ENCODE results near the gene KLC4.
"Not testable (repeated sequence)": the region's sequence is repeated elsewhere in the genome, so short reads cannot be mapped to it uniquely, and the experiment has no call there.

Gene KLC4

DNA sequence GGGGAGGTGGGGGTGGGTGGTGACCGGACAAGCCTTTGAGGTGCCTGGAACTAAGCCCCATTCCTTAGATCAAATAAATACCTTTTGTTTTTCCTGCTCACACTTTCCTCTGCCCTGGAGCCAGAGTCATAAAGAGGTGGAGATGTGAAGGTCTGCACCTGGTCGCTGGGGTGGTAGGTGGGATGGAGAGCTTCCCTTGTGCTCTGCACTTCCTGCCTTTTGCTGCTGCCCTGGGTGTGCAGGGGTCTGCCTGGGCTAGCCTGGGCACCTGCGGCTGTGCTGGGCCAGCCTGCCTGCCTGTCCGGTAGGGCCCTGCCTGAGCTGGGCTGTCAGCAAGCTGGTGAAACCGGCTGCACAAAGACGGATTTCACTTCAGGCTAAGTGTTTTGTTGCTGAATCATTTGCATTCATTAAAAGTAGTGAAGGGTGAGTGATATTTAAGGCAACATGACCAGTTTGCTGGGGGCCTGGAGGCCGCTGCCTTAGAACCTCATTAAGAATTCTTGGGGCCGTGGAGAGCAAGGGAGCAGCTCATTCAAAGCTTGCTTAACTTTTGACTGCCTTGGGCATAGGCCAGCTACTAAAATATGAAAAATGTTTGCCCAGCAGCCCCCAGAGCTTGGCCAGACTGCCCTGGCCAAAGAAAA lies 37.1 kb downstream of the KLC4 start:
- no peak for DNase-seq

DNA sequence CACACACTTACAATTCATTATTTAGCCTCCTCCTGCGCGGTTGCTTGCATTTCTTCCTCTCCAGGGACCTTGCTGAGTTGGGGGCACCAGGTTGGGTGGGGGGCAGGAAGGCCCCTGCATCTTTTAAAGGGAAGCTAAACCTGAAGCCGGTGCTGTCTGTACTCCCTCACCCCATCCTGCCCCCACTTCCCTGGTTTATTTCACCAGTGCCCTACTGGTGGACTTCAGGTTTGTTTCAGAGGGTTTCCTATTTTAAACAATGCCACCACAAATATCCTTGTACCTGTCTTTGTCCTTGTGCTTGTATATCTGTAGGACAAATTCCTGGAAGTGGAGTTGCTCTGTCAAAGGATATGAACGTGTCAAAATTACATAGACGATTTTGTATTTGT lies 37.7 kb downstream of the KLC4 start:
- DNase-seq: no peak

DNA sequence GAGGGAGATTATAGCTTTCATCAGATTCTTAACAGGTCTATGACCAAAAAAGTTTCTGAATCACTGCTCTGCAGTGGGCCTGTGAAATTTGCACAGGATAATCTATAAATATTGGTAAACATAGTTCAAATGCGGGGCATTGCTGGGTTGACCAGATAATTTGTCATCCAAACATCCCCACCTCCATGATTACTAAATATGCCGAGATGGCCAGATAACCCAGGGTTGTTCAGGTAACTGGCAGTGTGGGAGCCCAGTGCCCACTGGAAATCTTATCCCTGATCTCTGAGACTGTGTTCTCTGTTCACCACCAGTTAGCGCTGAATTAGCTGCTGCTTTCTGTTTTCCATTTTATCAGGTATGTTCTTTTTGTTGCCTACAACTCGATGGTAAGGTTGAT lies 38.1 kb downstream of the KLC4 start:
- no peak for DNase-seq

DNA sequence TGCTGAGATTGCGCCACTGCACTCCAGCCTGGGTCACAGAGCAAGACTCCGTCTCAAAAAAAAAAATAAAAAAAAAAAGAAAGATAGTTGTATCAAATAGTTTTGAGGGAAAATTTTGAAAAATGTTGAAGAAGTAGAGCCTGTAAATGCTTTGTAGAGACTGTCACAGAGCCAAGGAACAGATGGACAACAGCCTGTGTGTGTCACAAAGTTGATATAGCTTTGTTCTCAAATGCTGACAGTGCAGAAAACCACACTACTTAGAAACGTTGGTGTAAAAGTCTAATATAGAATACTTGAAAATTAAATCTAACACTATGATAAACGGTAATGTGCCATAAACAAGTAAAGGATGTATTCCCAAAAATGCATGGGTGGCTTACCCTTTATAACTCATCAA lies 42.1 kb downstream of the KLC4 start:
- DNase-seq: no peak

DNA sequence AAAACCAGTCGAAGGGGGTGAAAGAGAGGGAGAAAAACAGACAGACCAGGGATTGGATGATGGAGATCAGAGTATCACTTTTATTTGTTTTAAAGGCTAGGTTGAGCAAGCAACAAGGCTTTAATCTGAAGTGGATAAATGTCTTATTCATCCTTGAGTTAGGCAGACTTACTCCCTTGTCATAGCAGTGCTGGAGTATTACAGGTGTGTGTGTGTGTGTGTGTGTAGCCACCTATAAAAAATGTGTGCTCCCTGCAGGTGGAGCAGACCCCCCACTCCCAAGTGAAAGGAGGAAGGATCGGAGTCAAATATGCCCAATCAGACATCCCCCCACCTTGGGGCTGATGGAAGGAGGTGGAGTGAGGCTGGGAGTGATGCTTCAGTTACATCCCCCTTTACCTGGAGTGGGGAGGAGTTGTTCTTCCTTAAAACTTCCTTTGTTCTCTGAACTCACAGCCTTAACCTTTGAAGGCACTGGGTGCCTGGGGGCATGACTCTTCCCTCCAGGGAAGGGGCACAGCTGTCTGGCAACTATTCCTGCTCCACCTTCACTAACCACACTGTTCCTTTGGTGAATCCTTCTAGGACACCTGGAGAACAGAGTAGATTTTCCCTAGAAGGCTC lies 43.9 kb downstream of the KLC4 start:
- no peak for DNase-seq

DNA sequence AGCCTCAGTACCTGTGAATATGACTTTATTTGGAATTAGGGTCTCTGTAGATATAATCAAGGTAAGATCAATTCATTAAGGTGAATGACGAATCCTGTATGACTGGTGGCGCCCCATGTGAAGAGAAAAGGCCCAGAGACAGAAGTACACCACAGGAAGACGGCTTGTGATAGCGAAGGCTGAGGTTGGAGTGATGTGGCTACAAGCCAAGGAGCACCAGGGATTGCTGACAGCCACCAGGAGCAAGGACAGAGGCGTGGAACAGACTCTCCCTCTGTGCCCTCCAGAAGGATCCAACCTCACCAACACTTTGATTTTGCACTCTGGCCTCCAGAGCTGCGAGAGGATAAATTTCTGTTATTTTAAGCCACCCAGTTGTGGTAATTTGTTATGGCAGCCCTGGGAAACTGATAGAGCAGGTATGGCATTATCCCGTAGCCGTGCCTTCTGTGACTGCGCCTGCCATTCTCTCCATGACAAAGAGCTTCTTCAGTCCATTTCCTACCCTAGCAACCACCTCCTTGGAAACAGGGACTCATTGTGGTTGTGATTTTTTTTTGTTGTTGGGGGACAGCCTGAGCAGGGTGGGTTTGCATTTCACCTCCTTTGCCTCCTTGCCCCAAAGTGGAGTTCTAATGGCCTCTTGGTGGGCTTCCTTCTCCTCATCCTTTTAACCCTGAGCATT lies 46.2 kb downstream of the KLC4 start:
- DNase-seq: no peak

DNA sequence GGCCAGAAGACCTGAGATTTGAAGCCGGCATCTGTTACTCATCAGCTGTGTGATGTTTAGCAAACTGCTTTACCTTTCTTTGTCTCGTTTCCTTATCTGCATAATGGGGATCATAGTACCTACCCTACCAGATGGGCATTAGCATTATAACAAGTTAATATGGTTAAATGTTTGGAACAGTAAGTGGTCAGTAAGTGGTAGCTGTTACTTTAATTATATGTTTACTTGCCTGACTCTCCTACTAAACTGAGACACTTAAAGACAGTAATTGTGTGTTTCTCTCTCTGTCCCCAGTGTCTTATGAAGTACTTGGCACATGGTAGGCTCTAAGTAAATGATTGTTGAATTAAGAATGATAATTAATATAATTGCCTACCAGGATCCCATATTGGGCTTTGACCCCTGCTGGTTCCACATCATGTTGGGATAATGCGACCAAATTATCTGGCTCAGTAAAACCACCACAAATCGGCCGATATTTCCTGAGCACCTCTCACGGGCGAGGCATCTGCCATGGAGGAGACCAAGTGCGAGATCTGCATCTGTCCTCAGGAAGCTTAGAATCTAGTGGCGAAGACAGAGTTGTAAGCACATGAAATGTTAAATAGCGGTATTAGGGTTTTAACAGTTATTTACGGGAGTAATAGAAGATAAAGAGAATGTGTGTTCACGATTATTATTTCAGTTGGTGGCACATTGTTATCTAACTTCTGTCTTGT lies 48.1 kb downstream of the KLC4 start:
- DNase-seq: no peak

DNA sequence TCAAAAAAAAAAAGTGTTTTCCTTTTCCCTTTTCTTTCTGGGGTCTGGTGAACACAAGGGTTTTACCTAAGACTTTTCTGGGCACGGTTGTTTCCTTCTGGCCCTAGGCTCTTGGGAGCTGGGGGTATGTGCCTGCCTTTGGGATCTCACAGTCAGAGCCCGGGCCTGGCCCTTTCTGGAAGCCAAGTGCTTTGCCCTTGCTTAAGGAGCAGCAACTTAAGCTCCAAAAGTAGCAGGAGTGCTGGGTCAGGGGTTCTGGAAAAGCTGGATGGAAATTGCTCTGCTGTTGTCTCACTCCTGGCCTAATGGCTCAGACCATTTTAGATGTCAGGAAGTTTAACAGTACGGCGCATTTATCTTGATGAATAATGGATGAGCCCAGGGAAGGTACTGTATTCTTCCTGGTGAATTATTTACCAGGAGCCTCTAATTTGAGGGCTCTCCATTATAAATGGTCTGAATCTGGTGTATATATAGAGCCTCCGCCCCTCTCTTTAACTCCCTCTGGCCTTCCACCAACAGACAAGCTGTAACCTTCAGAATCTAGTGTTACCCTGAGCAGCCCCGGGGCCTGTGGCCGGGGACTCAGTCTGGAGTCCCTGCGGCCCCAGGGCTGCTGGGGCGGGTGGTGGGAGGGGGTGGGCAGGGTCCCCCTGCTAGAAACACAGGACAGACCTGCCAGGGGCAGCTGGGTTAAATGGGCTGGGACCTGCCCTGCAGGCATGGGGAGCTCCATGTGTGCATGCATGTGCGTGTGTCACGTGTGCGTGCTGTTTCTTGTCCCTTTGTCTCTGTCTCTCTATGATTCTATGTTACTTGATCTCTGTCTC lies 54.2 kb downstream of the KLC4 start:
- DNase-seq: no peak

DNA sequence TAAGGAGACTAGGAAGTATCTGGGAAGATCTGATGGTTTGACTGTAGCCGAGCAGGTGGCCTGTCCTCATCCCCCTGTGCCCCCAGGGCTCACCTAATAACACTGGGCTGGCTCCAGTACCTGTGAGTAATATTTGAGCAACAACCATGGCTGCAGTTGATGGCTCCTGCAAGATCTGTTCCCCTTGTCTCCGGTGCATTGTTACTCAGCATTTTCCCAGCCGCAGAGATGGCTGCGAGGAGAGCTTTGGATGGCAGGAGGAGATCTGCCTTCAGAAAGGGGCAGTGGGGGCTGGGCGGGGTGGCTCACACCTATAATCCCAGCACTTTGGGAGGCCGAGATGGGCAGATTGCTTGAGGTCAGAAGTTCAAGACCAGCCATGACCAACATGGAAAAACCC lies 55.9 kb downstream of the KLC4 start:
- no peak for DNase-seq

DNA sequence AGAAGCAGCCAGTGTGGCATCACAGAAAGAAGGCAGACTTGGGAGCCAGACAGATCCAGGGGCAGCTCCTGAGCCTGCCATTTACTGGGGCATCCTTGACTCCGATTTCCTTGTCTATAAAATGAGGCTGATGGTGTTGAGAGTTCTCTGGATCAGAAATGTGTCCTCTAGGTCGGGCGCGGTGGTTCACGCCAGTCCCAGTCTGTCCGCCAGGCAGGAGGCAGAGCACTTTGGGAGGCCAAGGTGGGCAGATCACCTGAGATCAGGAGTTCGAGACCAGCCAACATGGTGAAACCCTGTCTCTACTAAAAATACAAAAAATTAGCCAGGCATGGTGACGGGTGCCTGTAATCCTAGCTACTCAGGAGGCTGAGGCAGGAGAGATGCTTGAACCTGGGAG lies 58.0 kb downstream of the KLC4 start:
- DNase-seq: not testable (repeated sequence)

DNA sequence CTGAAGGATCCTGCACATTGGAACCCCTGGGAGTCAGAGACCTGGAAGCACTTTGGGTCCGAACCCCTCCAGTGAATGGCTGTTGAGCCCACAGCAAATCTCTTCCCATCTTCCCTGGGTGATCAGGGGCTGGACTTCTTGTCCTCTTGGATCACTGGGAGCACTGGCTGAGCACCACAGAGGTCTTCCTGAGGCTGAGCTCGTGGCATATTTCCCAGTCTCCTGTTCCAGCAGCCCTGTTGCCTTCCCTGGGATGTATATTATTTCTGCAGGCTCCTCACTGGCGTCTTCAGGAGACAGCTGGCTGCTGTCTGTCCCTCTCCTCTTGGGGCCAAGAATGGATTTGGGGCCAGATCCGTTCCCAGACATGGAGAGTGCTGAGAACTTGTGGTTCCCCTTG lies 60.1 kb downstream of the KLC4 start:
- DNase-seq: no peak

DNA sequence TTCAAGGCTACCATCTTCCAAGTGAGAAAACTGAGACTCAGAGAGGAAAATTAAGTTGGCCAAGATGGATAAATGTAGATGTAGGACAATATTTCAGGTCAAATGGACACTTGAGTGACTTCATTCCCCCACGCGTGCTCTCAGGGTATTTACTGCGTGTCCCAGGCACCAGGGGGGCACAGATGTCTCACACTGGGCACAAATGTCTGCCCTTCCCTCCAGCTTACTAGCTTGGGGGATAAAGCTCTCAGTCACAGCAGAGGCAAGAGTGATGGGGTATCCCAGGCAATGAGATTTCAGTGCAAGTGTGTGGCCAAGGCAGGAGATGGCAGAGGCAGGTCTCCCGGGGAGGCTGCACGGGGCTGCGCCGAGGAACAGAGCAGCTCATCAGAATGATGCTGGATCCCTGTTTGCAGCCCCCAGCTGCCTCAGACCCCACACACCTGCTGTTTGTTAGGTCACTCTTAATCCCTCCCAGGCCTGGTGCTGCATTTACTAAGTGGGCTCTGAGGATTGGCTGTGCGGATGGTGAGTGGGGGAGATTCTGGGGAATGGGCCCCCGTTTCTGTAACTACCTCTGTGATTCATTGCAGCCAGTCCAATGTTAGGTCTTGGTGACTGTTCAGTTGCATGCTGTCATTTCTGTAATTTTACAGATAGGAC lies 60.8 kb downstream of the KLC4 start:
- no peak for DNase-seq

DNA sequence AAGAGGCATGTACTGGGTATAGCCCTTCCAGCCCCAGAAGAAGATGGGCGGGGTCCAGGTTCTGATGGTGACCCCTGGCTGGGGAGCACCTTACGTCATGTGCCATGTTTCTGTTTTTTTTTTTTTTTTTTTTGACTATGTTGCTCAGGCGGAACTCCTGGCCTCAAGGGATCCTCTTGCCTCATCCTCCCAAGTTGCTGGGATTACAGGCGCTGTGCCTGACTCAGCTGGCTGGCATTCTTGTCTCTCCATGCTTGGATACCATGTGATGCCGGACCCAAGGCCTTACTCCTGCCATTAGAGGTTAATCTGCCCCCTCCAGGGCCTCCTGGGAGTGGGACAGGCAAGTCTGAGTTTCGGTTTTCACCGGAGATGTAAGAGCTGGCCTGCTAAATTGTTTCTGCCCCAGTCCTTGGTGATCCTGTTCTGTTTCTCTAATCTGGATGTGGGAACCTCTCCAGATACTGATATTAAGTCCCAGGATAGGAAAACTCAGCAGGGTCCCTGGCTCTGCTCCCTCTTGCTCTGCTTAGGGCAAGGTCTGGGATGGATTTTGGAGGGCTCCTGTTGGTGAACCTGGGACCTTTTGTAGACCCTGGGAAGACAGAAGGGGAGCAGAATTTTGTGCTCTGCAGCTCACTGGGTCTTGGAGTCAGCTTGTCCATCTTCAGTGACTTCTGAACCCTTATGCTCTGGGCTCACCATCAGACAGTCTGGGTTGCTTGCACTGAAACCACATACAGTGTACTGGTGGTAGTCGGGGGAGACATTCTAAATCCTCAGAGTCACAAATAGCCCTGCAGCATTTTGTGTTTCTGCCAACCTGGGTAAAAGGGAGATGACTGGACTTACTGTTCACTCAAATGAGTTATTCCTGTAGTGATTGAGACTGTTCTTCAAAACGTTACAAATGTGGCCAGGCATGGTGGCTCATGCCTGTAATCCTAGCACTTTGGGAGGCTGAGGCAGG lies 61.8 kb downstream of the KLC4 start:
- no peak for DNase-seq

DNA sequence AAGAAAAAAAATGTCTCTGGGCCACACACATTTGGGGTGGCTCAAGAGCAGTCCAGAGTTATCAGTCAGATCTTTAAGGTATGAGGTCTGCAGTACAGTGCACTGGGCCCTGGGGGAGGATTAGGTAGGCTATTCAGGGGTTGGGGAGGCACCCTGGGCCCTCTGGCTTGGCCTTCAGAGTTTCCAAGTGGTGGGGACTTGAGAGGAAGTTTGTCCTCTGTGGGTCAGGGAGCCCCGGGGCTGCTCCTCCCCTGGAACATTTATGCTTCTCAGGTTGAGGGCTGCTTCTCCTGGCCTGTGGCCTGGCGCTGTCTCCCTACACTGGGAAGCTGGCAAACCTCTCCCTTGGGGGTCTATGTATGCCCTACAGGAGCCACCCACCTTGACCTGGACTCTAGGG lies 62.7 kb downstream of the KLC4 start:
- no peak for DNase-seq

DNA sequence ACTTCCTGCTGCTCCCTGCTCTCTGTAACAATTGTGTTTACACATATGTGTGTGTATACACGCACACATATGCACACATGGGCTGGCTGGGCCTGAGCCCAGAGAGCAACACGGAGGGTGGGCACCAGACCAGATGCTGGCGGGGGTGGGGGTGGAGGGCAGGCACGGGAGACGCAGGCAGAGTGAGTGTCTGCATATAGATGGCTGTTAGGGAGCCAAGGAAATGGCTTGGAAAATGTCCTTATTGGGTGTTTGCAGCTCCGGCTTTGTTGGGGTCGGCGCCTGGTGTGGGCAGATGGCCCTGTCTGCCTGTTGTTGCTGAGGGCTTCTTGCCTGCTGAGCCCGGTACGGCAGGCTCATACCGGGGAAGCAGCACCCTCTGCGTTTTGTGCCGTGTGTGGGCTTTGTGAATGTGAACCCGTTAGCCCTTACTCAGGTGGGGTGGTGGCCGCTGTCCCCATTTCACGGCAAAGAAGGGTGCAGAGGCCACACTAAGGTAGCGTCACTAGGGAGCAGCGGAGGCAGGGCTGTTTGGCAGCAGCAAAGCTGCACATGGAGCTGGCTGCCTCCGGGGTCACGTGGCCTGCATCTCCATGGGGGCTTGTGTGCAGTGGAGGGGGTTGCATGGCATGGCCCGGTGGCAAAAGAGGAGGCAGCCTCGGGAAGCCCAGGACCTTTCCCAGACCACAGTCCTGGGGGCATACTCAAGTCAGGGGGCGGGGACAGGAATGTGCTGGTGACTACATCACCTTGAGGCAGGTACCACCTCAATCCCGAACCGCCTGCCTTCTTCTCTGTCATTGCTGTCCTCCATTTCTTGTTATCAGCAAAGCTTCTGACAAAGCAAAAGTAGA lies 64.3 kb downstream of the KLC4 start:
- DNase-seq: no peak

DNA sequence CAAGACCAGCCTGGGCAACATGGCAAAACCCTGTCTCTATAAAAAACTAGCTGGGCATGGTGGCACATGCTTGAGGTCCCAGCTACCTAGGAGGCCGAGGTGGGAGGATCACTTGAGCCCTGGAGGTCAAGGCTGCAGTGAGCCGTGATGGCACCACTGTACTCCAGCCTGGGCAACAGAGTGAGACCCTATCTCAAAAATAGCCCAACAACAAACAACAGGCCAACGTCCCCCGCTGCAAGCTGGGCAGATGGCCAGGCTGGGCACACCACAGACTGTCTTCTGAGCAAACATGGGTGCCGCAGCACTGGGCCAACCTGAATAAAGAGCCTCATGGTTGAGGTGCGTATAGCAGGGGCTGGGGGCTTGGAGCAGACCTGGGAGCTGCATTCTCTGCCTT lies 65.0 kb downstream of the KLC4 start:
- DNase-seq: no peak
